NCI-H1436 treated with DMSO at 0.1 percent for 48 hours (cell line): ENCODE data around the gene ARL5C.

Experiments used
- DNase-seq: peaks from one replicate; lab custom pipeline; 2025; lab: John Stamatoyannopoulos, UW

The ARL5C gene, protein sequence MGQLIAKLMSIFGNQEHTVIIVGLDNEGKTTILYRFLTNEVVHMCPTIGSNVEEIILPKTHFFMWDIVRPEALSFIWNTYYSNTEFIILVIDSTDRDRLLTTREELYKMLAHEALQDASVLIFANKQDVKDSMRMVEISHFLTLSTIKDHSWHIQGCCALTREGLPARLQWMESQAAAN

DNA sequence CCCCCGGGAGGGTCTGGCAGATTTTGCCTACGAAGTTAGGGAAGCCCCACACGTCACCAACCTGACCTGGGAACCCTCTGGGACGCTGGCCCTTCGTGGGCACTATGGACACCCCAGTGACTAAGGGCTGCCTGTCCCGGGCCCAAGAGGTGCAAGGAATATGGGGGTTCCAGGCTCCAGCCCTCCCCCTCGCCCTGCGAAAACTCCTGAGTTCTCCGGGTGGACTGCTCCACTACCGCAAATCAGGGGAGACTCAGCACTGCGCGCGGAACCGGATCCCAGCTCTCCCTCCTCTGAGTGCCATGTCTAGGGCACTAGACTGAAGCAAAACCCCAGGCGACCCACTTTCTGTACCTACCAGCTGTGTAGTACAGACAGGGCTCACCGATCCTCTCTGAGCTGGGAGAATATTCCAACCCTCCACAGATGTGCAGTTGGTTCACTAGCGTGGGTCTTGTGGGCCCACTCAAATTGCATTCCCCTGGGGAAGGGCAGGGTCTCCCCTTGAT is at the start of gene ARL5C:
Gene ARL5C, minus strand, starts transcription at position 321 of the 509 bp plus-strand sequence. CDS start 401 bp downstream, outside the sequence.
- no peak for DNase-seq

DNA sequence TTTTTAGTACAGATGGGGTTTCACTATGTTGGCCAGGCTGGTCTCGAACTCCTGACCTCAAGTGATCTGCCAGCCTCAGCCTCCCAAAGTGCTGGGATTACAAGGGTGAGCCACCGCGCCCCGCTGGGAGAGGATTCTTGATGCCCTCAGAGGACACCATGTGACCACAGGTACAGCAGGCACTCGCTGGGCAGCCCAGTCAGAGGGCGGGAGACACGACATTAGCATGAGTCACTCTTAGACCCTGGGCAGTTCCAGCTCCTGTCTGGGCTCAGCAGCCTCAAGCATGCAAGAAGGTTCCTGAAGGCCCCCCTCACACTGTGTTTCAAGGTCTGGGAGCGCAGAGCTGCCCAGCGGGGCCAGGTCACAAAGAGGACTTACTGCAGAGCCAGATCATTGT is 47.9 kb upstream of the ARL5C start:
- no peak for DNase-seq

DNA sequence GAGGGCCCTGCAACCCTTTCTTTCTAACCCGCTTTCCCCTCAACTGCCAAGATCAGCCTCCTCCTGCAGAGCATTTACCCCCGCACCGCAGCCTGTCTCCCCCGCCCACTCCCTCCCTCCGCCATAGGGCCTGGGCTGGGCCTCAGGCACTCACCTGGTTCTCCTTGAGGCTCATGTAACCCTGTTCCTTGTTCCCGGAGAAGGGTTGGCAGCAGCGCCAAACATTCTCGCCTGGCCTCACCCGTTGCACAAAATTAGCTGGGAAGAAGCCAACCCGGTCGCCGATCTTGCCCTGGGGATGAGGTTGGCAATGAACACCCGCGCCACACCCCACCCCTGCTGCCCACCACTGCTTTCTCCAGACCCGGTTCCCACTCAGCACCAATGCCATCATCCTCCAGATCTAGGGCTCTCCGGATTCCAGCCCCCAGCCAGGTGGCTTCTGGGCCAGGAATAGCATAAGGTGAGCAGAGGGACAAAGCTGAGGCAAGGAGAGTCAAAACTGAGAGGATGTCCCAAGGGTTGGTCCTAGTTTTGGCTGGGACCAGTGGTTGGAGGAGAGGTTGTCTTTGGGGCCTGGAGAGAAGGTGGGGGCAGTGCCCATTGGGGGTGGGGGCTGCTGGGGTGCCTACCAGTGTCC is 47.0 kb upstream of the ARL5C start:
- DNase-seq: no peak

DNA sequence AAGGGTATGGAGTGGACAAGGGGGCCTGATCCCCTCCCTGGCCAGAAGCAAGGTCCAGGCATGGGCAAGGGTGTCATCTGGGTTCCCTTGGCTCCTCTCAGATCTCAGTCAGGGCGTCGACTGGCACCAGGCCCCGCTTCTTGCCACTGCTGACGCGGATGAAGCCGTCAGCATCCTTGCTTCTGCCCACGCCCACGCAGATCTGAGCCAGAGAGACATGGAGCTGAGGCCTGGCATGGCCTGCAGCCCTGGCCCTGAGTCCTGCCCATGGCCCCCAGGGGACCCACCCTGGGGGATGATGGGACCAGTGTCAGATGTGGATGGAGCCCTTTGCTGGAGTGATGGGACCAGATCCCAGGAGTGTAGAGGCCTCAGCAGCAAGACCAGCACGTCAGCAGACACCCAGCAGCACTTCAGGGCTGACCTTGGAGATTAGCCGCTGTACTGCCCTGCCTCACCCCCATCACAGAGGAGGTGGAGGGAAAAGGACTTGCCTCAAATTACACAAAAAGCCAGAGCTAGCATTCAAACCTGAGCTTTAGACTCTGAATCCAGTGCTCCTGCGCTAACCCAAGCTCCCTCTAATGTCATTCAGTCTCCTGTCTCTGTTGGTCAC is 46.3 kb upstream of the ARL5C start:
- DNase-seq: no peak

DNA sequence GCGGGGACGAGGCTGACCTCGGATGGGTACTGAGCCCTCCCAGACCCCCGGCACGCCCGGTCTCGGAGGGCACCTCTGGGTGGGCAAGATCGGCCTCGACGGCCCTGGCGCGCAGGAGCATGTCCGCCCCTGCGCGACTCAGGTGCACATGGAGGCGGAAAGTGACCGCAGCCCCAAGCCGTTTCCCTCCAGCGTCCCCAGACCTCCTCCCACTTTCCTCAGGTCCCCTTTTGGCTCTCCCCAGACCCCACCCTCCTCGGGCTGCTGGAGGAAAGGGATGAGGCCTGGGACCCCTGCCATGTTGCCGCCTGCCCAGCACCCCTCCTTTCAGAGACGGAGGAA is 44.1 kb upstream of the ARL5C start:
- no peak for DNase-seq

DNA sequence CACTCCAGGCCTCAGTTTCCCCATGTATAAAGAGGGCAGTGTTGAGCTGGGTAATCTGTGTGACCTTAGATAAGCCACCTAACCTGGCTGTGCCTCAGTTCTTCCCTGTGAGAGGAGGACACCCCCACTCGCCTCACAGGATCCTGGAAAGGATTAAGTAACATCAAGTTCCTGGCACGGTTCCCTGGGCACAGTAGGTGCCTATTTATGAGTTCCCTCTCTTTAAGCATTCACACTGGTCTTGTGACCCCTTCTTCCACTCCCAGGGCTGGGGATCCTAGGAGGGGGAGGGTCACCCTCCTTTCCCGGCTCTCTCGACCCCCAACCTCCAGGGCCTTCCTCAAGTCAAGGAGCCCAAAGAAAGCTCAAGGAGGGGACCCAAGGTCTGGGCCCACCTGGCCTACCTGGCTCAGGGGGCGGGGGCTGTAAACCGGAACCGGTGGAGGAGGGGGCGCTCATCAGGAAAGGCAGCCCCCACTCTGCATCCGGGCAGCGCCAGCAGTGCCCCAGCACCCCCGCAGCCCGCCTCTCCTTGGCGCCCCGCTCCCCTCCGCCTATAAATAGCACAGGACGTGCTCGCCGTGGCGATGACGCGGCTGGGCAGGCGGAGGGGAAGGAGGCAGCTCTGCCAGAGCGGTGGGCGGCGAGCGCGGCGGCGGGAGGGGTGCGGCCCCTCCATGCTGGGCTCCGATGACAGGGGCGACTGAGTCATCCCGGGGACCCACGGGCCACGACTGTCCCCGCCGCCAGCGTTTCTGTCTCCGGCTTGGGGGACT is 43.5 kb upstream of the ARL5C start:
- no peak for DNase-seq

DNA sequence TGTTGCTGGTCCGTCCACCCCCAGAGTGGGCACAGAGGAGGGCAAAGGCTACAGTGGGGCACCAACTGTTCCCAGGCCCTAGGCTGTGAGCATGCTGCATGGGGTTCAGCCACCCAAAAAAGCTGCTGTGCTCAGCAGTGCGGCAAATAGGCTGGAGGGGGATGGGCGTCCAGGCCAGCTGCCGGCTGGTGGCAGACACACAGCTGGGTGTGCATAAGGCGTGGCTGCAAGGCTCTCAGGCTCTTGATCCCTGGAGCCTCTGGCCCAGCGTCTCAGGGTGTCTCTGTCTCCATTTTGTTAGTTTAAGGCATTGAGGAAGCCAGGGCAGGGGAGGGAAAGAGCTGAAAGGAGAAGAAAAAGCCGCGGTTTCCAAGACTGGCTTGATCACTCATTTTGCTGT is 42.9 kb upstream of the ARL5C start:
- DNase-seq: no peak

DNA sequence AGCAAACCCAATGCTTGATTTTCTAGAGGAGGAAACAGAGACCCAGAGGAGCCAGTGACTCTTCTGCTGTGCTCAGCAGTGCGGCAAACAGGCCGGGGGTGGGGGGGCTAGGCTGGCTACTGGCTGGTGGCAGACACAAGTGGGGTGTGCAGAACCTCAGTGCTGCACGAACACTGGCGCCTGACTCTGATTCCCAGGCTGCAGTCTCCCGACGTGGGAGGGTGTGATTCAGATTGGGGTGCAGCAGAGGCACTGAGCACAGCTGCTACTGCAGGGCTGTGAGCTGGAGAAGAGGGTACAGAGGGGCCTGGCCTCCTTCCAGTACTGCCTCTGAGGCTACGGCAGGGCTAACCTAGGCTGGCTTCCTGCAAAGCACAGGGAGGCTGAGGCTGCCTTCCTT is 42.2 kb upstream of the ARL5C start:
- no peak for DNase-seq

DNA sequence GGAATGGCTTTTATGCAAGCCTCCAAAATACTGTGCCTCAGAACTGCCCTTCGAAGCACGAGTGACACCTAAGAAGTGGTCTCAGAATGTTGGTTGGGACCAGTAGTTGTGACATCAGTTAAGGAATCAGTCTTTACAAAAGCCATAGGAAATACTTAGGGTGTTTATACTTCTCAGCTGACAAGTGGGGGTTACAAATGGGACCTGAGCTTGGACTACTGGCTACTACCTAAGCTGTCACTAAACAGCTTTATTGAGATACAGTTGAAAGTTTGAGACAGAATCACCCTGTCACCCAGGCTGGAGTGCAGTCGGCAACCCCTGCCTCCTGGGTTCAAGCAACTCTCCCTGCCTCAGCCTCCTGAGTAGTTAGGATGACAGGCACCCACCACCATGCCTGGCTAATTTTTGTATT is 39.2 kb upstream of the ARL5C start:
- DNase-seq: no peak

DNA sequence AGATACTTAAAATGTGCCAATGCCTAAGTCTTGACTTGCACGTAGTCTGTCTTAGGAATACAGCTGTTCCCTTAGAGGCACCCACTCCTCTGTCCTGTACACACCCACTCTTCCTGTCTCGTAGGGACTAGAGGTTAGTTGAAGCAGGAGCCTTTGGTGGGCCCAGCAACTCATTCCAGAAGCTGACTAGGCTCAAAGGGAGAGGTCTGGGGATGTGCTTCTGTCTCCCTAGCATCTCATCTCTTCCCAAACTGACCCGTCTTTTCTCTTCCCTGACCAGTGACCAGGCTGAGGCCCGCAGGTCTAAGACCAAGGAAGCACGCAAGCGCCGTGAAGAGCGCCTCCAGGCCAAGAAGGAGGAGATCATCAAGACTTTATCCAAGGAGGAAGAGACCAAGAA is 38.3 kb upstream of the ARL5C start:
- DNase-seq: no peak

DNA sequence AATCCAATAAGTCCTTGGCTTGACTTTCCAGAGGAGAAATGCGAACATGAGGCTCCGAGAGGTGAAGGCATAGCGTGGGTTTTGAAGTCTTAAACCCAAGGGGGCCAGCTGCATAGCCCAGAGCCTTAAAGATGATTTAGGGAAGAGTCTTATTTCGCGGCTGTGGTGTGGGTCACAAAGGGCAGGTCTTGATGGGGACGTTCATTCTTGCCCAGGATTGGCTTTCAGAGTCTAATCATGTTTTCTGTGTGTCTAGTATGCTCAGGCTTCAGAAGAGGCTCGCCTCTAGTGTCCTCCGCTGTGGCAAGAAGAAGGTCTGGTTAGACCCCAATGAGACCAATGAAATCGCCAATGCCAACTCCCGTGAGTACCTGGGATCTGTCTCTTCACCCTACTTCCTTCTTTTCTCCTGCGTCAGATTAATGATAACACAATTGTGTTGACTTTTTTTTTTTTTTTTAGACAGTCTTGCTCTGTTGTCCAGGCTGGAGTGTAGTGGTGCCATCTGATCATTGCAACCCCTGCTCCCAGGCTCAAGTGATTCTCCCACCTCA is 35.1 kb upstream of the ARL5C start:
- DNase-seq: no peak

DNA sequence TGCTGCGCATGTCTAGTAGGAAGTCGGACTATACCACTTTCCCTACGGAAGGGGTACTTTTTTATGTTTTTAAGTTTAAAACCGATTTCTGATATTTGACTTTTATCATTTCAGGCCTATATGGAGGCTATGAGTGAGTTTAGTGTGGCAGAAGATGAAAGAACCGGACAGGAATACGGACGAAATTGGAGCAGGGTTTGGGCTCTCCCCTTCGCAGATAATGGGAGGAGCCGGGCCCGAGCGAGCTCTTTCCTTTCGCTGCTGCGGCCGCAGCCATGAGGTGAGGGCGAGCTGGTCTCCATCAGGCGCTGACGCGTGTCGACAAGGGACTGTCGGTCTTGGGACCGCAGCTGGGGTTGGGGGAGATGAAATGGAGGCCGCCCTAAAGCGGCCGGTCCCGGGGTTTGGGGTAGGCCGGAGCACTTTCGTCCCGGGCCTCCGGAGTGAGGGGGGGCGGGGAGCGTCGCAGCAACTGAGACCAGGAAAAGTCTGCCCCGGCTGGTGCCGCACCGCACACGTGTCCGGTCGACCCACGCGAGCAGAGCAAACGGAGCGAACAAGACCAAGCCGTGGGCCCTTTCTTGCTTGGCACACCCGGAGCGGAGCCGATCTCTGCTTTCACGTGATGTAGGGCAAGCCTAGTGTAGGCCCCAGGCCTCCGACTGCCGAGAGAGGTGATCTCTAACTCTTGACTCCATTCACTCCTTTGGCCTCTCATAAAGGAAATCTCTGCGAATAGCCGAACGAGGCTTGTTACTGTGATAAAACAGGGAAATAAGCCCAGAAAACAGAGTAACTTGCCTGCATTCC is 34.3 kb upstream of the ARL5C start, which contains the start of gene RPL19:
Gene RPL19, plus strand, starts transcription at position 214 of the 810 bp plus-strand sequence. Its CDS starts 62 bp downstream, at position 276.
- DNase-seq: no peak

DNA sequence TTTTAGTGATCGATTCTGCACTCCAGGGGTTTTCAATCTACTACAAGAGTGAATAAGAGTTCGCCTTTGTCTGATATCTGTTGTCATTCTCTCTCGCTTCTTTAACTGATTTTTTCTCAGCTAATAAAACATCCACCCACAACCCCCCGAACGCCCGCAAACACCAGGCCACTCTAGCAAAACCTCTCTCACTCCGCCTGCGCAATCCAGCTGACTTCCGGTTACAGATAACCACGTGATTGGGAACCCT is 33.8 kb upstream of the ARL5C start:
- peak; percentile 90 for DNase-seq

DNA sequence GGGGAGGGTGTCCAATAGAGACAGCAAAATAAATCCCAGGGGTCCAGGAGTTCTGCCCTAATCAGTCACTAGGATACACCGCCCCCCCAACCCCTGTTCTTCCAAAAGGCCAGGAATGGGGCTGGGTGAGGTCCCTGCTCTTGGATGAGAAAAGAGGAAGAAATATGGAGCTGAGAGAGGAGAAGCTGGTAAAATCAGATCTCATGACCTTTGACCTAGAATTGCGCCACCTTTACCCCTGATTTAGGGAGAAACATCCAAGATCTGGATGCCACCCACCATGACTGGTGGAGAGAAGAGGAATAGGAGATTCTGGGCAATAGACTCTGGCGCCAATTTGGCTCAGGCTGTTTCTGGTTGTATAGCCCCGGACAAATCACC is 32.2 kb upstream of the ARL5C start:
- DNase-seq: no peak

DNA sequence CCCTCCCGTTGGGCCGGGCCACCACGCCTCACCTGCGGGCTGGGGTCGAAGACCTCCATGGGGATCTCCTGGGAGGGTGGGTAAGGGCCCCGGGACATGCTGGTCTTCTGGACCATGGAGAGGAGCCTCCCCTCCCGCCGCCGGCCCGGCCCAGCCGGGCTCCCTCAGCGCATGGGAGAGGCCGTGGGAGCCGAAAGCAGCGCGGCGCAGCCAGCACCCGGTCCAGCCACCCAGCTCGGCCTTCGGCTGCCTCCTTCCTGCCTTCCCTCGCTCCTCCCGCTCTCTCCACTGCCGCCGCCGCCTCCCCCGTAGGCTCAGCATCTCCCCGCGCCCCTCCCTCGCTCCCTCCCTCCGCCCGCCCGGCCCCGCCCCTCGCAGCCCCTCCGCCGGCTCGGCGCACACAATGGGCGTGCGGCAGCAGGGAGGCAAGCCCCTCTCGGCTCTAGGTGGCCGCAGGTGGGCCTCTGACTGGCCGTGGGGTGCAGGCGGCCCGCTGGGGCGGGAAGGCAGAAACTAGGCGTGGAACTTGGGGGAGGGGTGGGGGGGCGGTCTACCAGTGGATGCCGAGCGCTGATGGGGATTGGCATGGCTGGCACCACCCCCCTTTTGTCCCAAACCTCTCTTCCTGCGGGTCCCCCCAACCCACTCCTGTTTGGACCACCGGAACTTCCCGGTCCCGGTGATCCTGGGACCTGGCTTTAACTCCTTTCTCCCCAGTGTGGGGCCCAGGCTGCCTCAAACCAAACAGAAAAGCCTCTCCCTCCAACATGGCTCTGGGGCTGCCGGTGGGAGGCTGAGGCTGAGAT is 31.6 kb upstream of the ARL5C start, which contains the start of gene CACNB1:
Gene CACNB1, minus strand, starts transcription at position 290 of the 806 bp plus-strand sequence. Its CDS starts 174 bp downstream, at position 116.
- DNase-seq: no peak

DNA sequence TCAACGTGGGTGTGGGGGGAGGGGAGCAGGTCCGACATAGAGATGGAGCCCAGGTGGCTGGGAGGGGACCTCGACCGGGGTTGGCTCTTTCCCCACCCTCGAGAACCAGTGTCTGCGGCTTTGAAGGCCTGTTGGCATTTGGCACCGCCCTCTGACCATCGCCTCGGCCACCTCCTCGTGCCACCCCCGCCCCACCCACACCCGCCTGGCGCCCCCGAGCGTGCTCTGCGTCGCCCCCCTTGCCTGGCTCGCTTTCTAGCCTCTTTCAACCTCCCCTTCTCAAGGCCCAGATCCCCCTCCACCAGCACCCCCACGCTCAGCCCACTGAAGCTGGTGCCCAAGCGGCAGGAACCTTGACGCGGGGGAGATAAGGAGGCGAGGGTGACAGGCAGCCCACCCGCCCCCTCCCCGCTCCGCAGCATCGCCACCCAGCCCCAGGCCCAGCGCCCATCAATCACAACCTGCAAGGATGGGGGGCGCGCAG is 30.9 kb upstream of the ARL5C start:
- DNase-seq: no peak

DNA sequence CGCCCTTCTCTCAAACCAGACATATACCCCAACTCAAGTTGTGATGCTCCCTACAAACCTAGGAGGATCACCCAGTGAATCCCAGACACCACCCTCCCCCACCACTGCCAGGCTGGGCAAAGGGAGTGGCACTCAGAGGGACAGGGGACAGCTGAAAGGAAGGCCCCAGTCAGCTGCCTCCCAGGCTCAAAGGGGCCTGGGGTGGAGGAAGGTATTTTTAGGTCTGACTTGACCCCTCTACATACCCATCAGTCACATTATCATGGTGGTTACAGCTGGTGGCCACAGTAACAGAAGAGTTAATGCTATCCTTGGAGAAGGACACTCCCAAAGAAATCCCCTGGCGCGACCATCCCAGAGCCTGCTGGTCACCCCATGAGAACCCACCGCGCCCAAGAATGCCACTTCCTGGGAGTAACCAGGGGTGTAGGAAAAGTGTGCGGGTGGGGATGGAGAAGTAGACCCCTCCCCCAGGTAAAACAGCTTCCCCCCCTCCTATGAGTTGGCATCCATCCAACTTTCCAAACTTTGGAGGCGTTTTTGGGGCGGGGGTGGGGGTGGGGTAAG is 30.4 kb upstream of the ARL5C start:
- DNase-seq: no peak

DNA sequence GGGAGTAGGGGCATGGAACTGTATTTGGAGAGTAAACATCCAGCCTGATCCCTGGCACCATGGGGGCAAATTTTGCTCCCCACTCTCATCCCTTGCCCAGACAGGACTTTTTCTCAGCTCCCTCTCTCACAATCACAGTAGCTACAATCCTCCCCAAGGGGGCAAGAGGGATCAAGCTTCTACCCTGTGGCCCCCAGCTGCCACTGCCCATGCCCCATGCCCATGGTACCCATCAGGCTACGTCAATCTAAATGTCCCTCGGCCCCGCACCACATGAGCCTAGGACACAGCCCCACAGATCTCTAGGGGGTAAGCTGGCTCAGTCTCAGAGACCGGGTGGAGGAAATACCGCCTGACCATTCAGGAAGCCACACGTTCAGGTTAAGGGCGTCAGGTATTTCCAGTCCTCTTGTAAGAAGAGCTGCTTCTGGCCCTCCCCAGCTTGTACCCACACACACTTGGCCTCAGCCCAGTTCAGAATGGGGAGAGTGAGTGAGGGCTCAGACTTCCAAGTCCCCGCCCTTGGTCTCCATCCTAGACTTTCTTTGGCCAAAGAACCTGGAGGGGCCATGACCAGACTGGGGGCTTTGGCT is 29.7 kb upstream of the ARL5C start:
- DNase-seq: no peak

DNA sequence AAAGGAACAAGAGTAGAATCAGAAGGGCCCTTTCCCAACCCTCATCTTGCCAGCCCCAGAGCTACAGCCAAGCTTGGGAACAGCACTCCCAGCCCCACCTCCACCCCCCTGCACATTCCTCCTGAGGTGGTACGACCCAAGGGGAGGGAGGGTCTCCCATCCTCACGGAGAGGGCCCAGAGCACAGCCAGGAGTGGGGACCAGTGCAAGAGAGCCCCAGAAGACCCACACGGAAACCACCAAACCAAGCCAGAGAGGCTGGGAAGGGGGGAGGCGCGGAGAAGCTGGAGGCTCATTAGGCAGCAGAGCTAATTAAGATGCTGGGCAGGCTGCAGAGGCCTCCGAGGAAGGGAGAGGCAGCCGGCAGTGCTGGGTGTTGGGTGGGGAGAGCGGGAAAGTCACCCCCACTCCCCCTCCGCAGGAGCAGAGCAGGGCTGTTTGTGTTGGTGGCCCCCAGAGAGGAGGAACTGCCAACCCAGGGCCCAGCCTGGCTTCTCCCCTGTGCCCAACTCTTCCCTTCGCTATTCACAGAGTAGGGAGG is 29.1 kb upstream of the ARL5C start:
- no peak for DNase-seq
